Ecto neural progenitor cell (in vitro differentiated cells): ENCODE measurements around the gene RP2.
A peak's percentile ranks its signal among the peaks of the same experiment; 100 is the strongest.

Source experiments
- DNase-seq: peaks from one replicate; pipeline ENCODE4 v3.0.0-alpha.2; 2018; ENCODE audit warnings: low spot score

Gene RP2

DNA sequence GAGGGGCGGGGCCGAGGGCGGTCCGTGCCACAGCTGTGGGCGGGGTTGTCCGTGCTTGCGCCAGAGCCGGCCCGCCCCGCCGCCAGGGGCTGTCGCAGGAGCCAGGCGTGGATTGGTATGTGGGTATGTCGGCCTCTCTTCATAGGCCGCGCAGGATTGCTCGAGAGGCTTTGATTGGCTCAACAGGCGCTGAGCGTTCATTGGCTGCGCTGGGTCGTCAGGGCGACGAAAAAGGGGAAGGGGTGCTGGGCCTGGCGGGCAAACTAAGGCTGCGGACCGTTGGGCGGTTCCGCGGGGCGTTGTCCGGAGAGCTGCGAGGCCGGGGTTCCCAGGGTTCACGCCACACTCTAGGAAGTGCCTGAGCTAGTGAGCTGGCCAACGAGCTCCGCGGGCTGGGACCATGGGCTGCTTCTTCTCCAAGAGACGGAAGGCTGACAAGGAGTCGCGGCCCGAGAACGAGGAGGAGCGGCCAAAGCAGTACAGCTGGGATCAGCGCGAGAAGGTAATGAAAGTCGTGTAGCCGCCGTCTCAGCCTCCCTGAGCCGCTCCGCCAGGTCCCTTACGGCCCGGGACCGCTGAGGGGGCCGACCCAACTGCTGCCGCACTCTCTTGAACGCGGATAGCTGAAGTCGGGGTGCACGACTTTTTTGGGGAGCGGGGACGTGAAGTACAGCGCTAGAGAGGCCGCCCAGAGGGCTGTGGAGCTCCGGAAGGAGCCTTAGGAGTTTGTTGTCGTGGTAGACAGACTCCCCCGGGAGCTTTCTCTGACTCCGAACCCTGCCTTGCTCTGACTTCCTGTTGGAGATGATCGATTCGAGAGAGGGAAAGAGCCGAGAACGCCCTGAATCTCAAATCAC is at the start of gene RP2:
RP2 (plus strand) TSS at position 343 of the 857 bp plus-strand sequence; CDS start at position 401, 58 bp downstream.
- peak; percentile 91 for DNase-seq

DNA sequence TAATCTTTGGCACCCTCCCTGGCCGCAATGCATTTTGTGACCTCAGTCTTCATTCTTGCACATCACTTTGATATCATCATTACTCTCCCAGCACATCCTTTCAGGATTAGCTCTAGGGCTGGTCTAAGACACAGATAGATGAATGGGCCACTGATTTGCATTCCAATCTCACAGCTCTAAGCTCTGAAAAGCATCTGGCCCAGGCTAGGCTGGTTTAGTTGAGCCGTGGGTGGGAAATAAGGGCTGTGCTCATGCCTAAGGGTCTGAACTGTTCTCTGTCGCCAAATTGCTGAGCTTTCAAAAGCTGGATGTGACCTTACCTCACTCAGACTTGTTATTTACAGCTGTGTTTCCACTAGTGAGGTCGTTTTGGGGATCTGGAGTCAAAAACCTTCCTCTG is 47.9 kb upstream of the RP2 start:
- DNase-seq: peak; percentile 47

DNA sequence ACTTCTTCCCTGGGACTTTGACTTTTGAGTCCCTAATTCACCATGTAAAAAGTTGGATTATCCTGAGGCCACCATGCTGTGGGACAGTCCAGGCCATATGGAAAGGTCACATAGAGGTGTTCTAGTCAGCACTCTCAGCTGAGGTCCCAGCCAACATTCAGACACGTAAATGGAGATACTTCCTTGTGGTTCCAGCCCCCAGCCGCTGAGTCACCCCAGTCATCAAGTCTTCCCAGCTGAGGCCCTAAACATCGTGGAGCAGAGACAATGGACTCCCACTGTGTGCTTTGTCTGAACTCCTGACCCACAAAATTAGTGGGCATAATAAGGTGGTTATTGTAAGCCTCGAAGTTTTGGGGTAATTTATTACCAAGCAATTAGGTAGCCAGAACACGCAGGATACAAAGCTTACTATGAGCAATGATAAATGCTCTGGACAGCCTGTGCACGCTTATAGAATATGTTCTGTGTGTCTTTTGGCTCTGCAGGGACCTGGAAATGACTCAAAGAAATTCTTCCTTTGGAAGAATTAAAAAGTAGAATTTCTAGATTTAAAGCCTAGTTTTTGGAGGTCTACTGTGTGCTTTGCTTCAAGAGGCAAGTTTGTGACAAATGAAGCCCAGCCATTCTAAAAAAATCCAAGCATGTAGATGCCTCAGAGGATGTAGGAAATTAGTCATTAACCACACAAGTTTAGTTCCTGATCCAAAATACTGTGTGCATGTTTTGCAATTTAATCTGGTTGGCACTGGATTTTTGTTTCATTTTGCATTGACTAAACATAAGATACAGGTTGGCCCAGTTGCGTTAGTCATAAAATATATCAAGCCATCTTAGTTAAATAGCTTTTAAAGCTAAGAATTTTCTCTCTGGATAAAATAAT is 44.7 kb upstream of the RP2 start:
- DNase-seq: no peak

DNA sequence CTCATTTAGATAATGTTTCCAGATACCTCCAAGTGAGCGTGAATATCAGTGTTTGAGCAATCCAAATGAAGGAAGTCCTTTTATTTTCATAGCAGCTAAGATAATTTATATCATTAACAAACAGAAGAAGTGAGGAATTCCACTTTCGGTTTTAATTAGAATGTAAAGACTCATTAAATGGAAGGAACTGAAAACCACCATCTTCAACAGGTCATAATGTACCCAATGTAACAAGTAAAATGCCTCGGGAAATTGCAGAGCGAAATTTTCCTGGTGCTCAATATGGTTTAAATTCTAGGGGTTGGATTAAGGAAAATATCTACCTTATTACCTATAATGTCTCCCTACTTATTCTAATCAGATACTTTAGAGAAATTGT is 44.0 kb upstream of the RP2 start:
- no peak for DNase-seq

DNA sequence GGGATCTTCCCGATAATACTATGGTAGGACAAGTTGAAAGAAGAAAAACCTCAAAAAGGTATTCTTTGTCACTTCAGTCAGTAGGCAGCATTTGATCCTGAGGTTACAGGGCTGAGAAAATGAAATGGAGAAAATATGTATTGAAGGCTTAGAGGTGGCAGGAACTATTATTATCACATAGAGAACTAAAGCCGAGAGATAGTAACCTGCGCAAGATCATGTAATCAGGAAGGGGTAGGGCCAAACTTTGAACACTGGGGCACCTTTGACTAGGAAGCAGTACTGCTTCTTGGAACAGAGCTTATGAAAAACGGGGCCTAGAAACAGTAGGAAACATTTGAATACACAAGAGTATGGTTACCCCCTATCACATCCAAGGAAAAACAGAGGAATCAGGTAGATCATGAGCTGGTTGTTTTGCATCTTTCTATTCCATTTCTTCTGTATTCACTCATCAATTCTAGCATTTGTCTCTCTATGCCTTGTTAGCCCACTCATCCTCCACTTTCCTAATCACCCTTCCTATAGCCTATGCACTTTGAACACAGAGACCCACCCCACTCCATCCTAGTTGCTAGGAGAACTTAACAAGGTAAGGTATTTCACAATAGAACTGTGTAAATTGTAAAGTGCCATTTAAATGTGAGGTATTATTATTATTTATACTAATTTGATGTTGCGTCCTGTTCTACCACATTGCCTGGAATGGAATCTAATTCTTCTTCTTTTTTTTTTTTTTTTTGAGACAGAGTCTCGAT is 43.3 kb upstream of the RP2 start:
- no peak for DNase-seq

DNA sequence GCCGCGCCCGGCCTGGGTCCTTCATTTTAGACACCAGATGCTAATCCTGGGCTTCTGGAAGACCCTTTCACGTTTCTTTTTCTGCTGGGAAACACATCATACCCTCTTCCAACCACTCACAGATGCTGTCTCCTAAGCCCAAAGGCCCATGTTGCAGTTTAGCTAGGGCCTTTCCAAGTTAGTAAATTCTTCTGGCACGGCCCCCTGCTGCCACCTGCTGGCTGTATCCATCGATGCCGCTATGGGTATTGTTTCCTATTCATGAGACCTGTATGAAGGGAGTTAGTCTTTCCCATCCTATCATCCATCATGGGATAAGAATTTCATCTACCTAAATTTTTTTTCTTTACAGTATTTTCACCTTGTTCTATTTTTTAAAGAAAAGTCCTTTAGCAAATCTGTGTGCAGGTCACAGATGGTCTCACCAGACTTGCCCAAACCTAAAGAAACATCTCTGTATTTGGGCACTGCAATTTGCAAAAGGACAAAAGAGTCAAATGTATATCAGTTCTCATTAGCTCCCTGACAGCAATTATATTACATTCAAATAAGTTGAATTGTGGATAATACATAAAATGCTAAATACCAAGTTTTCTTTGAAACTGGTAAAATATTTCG is 40.2 kb upstream of the RP2 start:
- DNase-seq: peak; percentile 67

DNA sequence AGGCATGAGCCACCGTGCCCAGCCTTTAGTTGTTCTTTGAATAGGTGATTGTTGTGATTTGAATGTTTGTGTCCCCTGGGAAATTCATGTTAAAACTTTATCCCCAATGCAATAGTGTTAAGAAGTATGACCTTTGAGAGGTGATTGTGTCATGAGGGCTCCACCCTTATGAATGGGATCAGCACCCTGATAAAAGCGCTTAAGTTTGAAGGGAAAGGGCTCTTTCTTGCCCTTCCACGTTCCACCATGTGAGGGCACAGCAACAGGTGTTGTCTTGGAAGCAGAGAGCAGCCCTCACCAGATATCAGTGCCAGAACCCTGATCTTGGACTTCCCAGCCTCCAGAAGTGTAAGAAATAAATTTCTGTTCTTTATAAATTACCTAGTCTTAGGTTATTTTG is 33.7 kb upstream of the RP2 start:
- DNase-seq: no peak

DNA sequence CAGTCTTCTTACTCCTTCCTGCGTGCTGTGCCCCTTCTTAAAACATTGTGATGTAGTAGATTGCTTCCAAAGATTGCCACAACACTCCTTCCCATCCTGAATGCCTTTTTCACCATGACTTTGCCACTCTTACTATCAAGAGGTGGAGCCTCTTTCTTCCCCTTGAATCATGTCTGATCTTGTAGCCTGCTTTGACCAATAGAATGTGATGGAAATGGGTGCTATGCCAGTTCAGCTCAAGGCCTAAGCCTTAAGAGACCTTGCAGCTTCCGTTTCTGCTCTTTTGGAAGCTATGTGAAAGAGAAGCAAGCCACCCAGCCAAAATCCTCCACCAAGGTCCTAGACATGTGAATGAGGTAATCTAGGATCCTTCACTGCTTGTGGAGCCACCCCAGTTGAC is 31.6 kb upstream of the RP2 start:
- DNase-seq: no peak

DNA sequence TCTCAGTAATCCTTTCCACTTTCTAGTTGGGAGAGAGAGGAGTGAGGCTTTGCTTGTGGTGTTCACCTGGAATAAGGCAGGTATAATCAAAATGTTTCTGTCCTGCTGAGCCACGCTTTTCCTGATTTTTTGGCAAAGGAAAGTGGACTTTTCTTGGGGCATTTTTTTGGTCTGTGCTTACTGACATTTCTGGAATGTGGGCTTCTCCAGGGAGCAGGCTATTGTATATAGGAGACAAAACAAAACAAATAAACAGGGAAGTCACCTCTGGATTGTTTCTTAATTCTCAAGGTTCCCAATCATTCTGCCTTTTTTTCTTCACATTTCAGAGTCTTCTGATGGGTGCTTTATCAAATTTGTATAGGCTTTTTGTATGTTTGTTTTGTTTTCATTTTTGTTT is 25.7 kb upstream of the RP2 start:
- no peak for DNase-seq

DNA sequence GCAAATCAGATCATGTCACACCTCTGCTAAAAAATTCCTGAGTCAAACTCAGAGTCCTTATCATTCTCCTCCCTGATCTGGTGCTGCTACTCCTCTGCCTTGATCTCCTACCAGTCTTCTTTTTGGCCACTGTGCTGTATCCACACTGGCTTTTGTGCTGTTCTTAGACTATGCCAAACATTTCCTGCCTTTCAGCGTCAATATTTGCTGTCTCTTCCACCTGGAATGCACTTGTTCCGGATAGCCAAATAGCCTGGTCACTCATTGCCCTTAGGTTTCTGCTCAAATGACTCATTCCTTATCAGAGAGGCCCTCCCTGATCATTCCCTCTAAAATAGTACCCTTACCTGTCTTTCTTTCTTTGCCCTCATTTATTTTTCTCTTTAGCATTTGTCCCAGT is 24.4 kb upstream of the RP2 start:
- no peak for DNase-seq

DNA sequence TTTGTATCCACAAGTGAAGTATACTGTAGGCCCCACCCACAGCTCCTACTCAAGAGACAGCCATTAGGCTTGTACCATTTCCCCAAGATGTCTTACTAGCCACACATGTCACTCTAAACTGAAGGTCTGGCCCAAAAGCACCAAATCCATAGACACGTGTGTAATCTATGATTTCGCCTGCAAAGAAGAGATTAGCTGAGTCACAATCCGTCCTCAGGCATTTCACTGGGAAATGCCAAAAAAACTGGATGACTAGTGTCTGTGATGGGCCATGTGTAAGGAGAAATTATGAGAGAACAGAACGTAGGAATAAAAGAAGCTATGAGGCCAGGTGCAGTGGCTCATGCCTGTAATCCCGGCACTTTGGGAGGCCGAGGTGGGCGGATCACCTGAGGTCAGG is 21.9 kb upstream of the RP2 start:
- DNase-seq: no peak

DNA sequence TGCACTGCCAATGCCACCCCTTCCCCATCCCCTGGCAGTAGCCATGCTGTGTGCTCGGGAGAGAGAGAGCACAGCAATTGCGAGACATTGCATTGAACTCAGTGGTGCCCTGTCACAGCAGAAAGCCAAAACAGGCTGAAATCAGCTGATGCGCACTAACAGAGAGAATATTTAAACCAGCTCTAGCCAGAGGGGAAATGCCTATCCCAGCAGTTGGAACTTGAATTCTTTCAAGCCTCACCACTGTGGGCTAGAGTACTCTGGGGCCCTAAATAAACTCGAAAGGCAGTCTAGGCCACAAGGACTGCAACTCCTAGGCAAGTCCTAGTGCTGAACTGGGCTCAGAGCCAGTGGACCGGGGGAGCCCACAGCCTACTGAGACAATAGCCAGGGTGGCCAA is 17.7 kb upstream of the RP2 start:
- no peak for DNase-seq

DNA sequence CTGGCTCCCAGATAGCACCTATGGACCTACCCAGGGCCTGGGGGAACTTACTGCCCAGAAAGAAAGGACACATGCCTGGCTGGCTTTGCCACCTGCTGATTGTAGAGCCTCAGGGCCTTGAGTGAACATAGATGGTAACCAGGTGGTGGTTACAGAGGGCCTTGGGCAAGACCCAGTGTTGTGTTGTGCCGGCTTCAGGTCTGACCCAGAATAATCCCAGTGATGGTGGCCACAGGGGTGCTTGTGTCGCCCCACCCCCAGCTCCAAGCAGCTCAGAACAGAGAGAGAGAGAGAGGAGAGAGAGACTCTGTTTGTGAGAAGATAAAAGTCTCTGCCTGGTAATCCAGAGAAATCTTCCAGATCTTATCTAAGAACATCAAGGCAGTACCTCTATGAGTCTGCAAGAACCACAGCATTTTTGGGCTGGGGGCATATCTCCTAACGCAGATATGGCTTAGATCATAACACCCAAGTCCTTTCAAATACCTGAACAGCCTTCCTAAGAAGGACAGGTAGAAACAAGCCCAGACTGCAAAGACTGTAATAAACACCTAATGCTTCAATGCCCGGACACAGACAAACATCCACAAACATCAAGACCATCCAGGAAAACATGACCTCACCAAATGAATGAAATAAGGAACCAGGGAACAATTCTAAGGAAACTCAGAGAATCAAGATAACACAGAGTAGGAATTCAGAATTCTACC is 16.3 kb upstream of the RP2 start:
- DNase-seq: no peak

DNA sequence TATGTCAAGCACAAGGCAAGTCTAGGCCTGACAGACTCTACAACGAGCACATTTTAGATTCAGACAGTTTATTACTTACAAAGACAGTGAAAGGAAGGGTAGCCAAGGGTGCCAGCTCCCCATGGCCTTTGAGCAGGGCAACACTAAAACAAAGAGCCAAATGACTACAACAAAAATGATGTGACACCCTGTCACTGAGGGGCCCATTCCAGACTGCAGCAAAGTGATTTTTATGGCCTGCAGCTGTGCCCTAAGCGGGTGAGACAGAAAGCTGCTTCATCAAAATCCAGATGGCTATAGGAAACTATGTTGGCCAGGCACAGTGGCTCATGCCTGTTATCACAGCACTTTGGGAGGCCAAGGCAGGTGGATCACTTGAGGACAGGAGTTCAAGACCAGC is 13.4 kb upstream of the RP2 start:
- no peak for DNase-seq

DNA sequence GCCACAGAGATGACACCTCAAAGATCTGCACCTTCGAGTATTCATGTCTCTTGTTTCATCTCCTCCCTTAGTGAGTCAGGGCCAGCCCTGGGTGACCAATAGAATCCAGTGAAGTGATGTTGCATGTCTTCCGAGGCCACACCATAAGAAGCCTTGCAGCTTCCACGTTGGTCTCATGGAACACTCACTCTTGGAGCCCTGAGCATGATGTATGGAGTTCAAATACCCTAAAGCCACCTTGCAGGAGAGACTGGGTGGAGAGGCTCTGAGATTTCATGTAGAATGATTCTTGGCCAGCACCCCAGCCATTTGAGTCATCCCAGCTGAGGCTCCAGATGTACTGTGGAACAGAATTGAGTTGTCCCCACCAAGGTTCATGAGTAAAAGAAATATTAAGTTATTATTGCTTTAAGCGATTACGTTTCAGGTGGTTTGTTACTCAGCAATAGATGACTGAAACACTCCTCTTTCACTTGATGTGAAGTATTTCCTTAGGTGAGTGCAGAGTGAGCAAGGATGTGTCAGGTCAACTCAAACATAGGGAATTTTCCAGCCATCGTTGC is 5.0 kb upstream of the RP2 start:
- DNase-seq: no peak

DNA sequence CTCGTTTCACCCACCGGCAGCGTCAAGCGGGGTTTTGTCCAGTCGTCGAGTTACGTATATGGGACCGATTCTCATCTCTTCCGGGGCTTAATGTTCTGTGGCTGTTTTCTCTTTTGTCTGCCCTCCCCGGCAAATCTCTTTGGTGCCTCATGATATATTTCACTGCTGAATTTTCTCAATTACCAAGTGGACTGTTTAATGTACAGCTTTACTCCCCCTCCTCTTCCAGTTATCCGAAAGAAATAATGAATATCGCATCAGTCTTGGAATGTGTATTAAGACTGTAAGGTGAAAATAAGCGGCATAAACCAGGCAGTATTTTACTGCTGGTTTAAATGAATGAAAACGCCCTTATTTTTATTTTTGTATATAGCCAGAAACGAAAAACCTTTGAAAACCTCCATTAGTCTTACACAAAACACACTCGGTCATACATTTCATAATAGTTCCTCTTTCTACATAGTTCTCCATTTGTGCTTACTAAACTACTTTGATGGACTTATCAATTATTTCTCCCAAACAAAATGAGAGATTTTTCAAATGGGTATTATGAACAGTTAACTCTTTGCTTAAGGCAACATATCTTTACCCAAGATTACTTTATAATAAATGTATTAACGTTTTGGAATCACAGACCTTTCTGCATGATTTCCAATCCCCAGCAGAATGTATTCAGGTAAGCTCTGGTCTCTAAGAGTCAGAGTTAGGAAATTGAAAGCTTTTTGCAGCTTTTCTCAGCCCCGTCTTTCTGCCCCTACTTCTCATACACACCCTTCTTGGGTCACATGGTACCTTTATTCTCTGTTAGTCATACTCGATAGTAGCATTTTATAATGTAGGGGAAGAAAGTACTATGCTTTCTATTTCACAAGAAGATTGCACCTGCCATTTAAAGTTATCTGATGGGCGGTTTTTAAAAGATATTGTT is 979 bp downstream of the RP2 start:
- no peak for DNase-seq

DNA sequence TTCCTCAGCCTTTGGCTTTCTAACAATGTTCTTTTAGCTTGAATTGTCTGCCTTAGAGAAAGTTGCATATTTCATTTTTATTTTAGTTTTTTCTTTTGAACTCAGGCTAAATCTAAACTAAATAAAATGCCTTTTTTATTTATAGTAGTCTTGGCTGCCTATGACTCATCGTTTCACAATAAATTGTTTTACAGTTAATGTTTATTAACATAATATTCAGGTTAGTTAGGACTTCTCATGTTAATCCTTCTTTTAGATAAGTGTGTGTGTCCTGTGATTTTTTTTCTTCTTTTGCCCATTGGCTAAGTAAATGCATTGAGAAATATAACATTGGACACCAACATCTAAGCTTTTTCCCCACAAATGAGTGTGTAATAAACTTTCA is 1.6 kb downstream of the RP2 start:
- no peak for DNase-seq

DNA sequence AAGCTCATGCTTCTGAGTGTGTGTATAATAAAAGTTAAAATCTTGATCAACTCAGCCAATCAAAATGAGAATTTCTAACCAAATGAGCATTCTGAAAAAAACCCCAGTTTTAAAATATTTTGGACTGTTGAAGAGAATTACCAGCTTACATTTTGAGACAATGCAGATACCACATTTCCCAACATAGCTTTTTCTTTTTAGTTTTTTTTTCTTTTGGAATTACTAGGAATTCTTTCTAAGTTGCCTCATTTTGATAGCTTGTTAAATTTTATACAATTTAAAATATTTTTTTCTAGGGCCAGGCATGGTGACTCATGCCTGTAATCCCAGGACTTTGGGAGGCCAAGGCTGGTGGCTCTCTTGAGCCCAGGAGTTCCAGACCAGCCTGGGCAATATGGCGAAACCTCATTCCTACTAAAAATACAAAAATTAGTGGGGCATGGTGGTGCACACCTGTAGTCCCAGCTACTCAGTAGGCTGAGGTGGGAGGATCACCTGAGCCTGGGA is 2.2 kb downstream of the RP2 start:
- no peak for DNase-seq

DNA sequence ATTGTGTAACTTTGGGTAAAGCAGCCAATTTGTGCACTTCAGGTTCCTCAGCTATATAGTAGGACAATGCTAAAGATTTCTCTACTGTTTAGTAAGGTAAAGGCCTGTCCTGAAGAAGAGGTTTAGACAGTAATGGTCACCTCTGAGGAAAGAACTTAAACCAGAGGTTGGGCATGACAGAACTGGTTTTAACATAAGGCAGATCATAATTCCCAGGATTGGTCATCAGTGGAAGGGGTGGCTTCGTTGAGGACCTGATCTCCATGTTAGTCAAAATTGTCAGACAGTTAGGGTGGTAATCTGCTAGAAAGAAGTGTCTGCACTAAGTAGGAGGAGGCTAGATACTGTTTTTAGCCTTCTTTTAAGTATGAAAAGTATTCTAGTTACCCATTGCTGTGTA is 4.1 kb downstream of the RP2 start:
- no peak for DNase-seq

DNA sequence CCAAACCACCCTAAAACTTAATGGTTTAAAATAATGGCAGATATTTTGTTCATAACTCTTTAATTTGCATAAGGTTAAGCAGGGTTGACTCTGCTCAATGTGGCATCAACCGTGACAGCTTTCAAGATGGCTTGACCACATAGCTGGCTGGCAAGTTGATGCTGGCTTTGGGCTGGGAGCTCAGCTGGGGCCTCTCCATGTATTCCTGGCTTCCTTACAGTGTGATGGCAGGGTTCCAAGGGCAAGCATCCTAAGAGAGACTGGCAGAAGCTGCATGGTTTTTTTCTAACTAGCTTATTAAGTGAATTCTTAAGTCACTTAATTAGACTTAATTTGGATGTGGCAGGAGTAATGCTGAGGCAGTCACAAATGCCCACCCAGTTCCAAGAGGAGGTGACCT is 4.5 kb downstream of the RP2 start:
- DNase-seq: no peak
